ENCODE measurements around the gene CNNM2. TPM values are rescaled to one million over a fixed set of nuclear protein-coding genes. Genes with fewer than 3 reads are reported as not detected.

Gene CNNM2
- polyA plus RNA-seq, 1 of the 3 experiments (the other 2 are of a cell fraction) = 4.0 TPM

- Histone ChIP-seq H3K9me3 (no peaks in the 10 kb centered on the region), H3K4me1 (ENCODE audit: control insufficient read depth in 1 of 2, insufficient read depth in 2 of 2, low read depth in 1 of 2, low read length in 1 of 2) (peaks cover 0 to 6% of the 10 kb centered on the region in 2 experiments; a peak in 2 of 4 replicates), H4K20me1 (ENCODE audit: insufficient read depth) (no peaks in the 10 kb centered on the region), H3K27me3 (ENCODE audit: insufficient read depth) (no peaks in the 10 kb centered on the region), H3K79me2 (ENCODE audit: insufficient read depth) (no peaks in the 10 kb centered on the region), H3F3A (replicated peaks; ENCODE audit: insufficient read depth) (no peaks in the 10 kb centered on the region), H2AFZ (ENCODE audit: low read depth) (no peak overlapping the region), H3K4me3 (ENCODE audit: low read depth in 2 of 2, low read length in 1 of 2) (no peak overlapping the region), H3K9me2 (no peaks in the 10 kb centered on the region), H3K36me3 (replicated peaks in 1 of 2; ENCODE audit: control insufficient read depth in 1 of 2, insufficient read depth in 2 of 2, low read length in 1 of 2) (no peaks in the 10 kb centered on the region), H3K27ac (ENCODE audit: low read depth in 2 of 2, low read length in 1 of 2) (no peak overlapping the region), H3K4me2 (no peak overlapping the region), H3K9ac (no peak overlapping the region)
- CTCF ChIA-PET = interaction anchor here (1.4 kb wide), 1 partner anchor 30 kb away, joined by 4 read pairs; the partner anchor contains the start of gene CNNM2
- TF ChIP-seq EZH2phosphoT487 (IDR thresholded peaks at IDR 0.05; ENCODE audit: borderline replicate concordance, low read depth) (no peak), NFIC (IDR thresholded peaks at IDR 0.05; ENCODE audit: borderline replicate concordance) (no peak), TEAD4 (IDR thresholded peaks at IDR 0.05; ENCODE audit: borderline replicate concordance, insufficient read depth) (no peak), GATA2 (CRISPR knock-in tag; IDR thresholded peaks at IDR 0.05) (no peak), EP300 (IDR thresholded peaks at IDR 0.05; ENCODE audit: borderline replicate concordance in 1 of 2, low read depth in 1 of 2, low read length in 1 of 2) (no peak), POLR2AphosphoS5 (IDR thresholded peaks at IDR 0.05; ENCODE audit: low read depth, low read length) (no peak), USF1 (IDR thresholded peaks at IDR 0.05; ENCODE audit: borderline replicate concordance, low read depth) (no peak), JUND (IDR thresholded peaks at IDR 0.05) (no peak), RXRA (IDR thresholded peaks at IDR 0.05; ENCODE audit: borderline replicate concordance, low read depth) (no peak), USF2 (IDR thresholded peaks at IDR 0.05; ENCODE audit: borderline replicate concordance, low read depth, low read length) (no peak), FOXM1 (IDR thresholded peaks at IDR 0.05; ENCODE audit: low read depth) (no peak), SMC3 (IDR thresholded peaks at IDR 0.05; ENCODE audit: low read depth, low read length) (no peak), SIN3A (IDR thresholded peaks at IDR 0.05; ENCODE audit: borderline replicate concordance, low read depth, low read length) (no peak), MEF2A (IDR thresholded peaks at IDR 0.05; ENCODE audit: borderline replicate concordance, low read depth) (no peak), TAF1 (IDR thresholded peaks at IDR 0.05; ENCODE audit: borderline replicate concordance, low read depth, low read length) (no peak), NRF1 (IDR thresholded peaks at IDR 0.05; ENCODE audit: low read depth, low read length) (no peak), PBX3 (IDR thresholded peaks at IDR 0.05) (no peak), CTCF (IDR thresholded peaks at IDR 0.05) (no peak), FOXJ3 (CRISPR knock-in tag; IDR thresholded peaks at IDR 0.05) (no peak)
- 88% methylated on average over 4 of the region's 4 CpGs for WGBS (ENCODE audit: low lambda C conversion rate)
- POLR2A ChIA-PET = no interaction called here
- no peak for DNase-seq
Measured at GRCh38 chr10:102948176-102948575, 30.1 kb downstream of the CNNM2 start.

All from SK-N-SH (cell line).